ENCODE results near the gene MIF. TPM values are rescaled to one million over a fixed set of nuclear protein-coding genes. Genes with fewer than 3 reads are reported as not detected.
"Not testable (repeated sequence)": the region's sequence is repeated elsewhere in the genome, so short reads cannot be mapped to it uniquely, and the experiment has no call there.

MIF gene
- total RNA-seq, 1 donor: 160 TPM

GRCh38 chr22:23911318-23911980 lies 17.3 kb downstream of the MIF start:
- no peak for DNase-seq (ENCODE audit: low read depth)
- no peak for TF ChIP-seq CTCF (IDR thresholded peaks at IDR 0.05; ENCODE audit: insufficient read depth, low read length)
- no peak overlapping the region for H3K4me3 ChIP-seq (ENCODE audit: low read depth, low read length)

- DNase-seq (ENCODE audit: low read depth): no peak
- TF ChIP-seq CTCF (IDR thresholded peaks at IDR 0.05; ENCODE audit: insufficient read depth, low read length): no peak
- no peak overlapping the region for H3K4me3 ChIP-seq (ENCODE audit: low read depth, low read length)
These were observed 18.2 kb downstream of the MIF start for GRCh38 chr22:23912293-23912903.

- H3K4me3 ChIP-seq (ENCODE audit: low read depth, low read length): peak overlapping the region; percentile 78
- no peak for DNase-seq (ENCODE audit: low read depth)
- TF ChIP-seq CTCF (IDR thresholded peaks at IDR 0.05; ENCODE audit: insufficient read depth, low read length): no peak
These were observed 19.1 kb downstream of the MIF start for GRCh38 chr22:23913306-23913660.

- DNase-seq (ENCODE audit: low read depth): peak; percentile 97
- peak overlapping the region; percentile 78 for H3K4me3 ChIP-seq (ENCODE audit: low read depth, low read length)
- TF ChIP-seq CTCF (IDR thresholded peaks at IDR 0.05; ENCODE audit: insufficient read depth, low read length): no peak
These were observed 19.6 kb downstream of the MIF start for GRCh38 chr22:23913661-23914353.

GRCh38 chr22:23915290-23915689 lies 21.1 kb downstream of the MIF start:
- H3K4me3 ChIP-seq (ENCODE audit: low read depth, low read length): no peak overlapping the region
- no peak for TF ChIP-seq CTCF (IDR thresholded peaks at IDR 0.05; ENCODE audit: insufficient read depth, low read length)
- no peak for DNase-seq (ENCODE audit: low read depth)

GRCh38 chr22:23920267-23920611 lies 26.1 kb downstream of the MIF start:
- not testable (repeated sequence) for DNase-seq (ENCODE audit: low read depth); H3K4me3 ChIP-seq (ENCODE audit: low read depth, low read length)

GRCh38 chr22:23921586-23922201 lies 27.5 kb downstream of the MIF start:
- peak; percentile 22 for DNase-seq (ENCODE audit: low read depth)
- not testable (repeated sequence) for H3K4me3 ChIP-seq (ENCODE audit: low read depth, low read length)

Measured in fibroblast of the aortic adventitia (primary cell).